ENCODE results near the gene LCE1F. TPM values are rescaled to one million over a fixed set of nuclear protein-coding genes. Genes with fewer than 3 reads are reported as not detected.

Gene LCE1F
- not detected in 2 replicates for total RNA-seq

GRCh38 chr1:152774875-152775274 is at the start of gene LCE1F:
LCE1F (plus strand) TSS chr1:152775140; CDS start chr1:152776372, 1,232 bp downstream.

GRCh38 chr1:152757747-152758146 is 17.2 kb upstream of the LCE1F start, which contains the start of gene KPRP:
KPRP (plus strand) TSS chr1:152758025; CDS start chr1:152759589, 1,564 bp downstream.

GRCh38 chr1:152786077-152786476 is 11.1 kb downstream of the LCE1F start, which contains the start of gene LCE1E:
LCE1E (plus strand) TSS chr1:152786257; CDS start chr1:152787300, 1,043 bp downstream.

GRCh38 chr1:152796421-152796820 is 21.5 kb downstream of the LCE1F start, which contains the start of gene LCE1D:
LCE1D (plus strand) TSS chr1:152796721; CDS start chr1:152797795, 1,074 bp downstream.

GRCh38 chr1:152806576-152806975 is 31.6 kb downstream of the LCE1F start, which contains the start of gene LCE1C:
LCE1C (minus strand) TSS chr1:152806651; CDS start chr1:152805478, 1,173 bp downstream.

GRCh38 chr1:152811671-152812070 is 36.7 kb downstream of the LCE1F start, which contains the start of gene LCE1B:
LCE1B (plus strand) TSS chr1:152811971; CDS start chr1:152812447, 476 bp downstream.

Other genes with a start within 250 kb of the LCE1F start
- gene LCE3E, start 208.4 kb upstream of the LCE1F start, total RNA-seq, result not detected in 2 replicates
- gene LCE3D, start 194.6 kb upstream of the LCE1F start, total RNA-seq, result not detected in 2 replicates
- gene LCE3C, start 174.9 kb upstream of the LCE1F start, total RNA-seq, result not detected in 2 replicates
- not detected in 2 replicates for gene LCE3B, start 161.3 kb upstream of the LCE1F start, total RNA-seq
- not detected in 2 replicates for gene LCE3A, start 152.0 kb upstream of the LCE1F start, total RNA-seq
- not detected in 2 replicates for gene LCE2D, start 111.8 kb upstream of the LCE1F start, total RNA-seq
- not detected in 2 replicates for gene LCE2C, start 99.9 kb upstream of the LCE1F start, total RNA-seq
- gene LCE2B, start 89.0 kb upstream of the LCE1F start, total RNA-seq, result not detected in 2 replicates
- not detected in 2 replicates for gene LCE2A, start 76.8 kb upstream of the LCE1F start, total RNA-seq
- not detected in 2 replicates for gene LCE4A, start 67.0 kb upstream of the LCE1F start, total RNA-seq
- gene KPRP, start 17.1 kb upstream of the LCE1F start, total RNA-seq, result not detected in 2 replicates
- gene LCE1E, start 11.1 kb downstream of the LCE1F start, total RNA-seq, result not detected in 2 replicates
- gene LCE1D, start 21.6 kb downstream of the LCE1F start, total RNA-seq, result not detected in 2 replicates
- not detected in 2 replicates for gene LCE1C, start 31.5 kb downstream of the LCE1F start, total RNA-seq
- not detected in 2 replicates for gene LCE1B, start 36.8 kb downstream of the LCE1F start, total RNA-seq
- gene LCE1A, start 52.3 kb downstream of the LCE1F start, total RNA-seq, result not detected in 2 replicates
- not detected in 2 replicates for gene LCE6A, start 67.7 kb downstream of the LCE1F start, total RNA-seq
- gene LCE7A, start 84.9 kb downstream of the LCE1F start, total RNA-seq, result not detected in 2 replicates
- gene SMCP, start 103.2 kb downstream of the LCE1F start, total RNA-seq, result not detected in 2 replicates
- not detected in 2 replicates for gene IVL, start 133.4 kb downstream of the LCE1F start, total RNA-seq
- not detected in 2 replicates for gene SPRR5, start 172.1 kb downstream of the LCE1F start, total RNA-seq
- not detected in 2 replicates for gene SPRR4, start 195.5 kb downstream of the LCE1F start, total RNA-seq
- not detected in 2 replicates for gene SPRR1A, start 208.9 kb downstream of the LCE1F start, total RNA-seq
- 0.43 TPM in 1 of 2 replicates, not detected in the other for gene SPRR3, start 226.6 kb downstream of the LCE1F start, total RNA-seq